Measurements from ENCODE around the gene COL5A1. TPM values are rescaled to one million over a fixed set of nuclear protein-coding genes. Genes with fewer than 3 reads are reported as not detected.

COL5A1 gene
- total RNA-seq, 1 donor from 2014 or later: 21.6 TPM

DNA sequence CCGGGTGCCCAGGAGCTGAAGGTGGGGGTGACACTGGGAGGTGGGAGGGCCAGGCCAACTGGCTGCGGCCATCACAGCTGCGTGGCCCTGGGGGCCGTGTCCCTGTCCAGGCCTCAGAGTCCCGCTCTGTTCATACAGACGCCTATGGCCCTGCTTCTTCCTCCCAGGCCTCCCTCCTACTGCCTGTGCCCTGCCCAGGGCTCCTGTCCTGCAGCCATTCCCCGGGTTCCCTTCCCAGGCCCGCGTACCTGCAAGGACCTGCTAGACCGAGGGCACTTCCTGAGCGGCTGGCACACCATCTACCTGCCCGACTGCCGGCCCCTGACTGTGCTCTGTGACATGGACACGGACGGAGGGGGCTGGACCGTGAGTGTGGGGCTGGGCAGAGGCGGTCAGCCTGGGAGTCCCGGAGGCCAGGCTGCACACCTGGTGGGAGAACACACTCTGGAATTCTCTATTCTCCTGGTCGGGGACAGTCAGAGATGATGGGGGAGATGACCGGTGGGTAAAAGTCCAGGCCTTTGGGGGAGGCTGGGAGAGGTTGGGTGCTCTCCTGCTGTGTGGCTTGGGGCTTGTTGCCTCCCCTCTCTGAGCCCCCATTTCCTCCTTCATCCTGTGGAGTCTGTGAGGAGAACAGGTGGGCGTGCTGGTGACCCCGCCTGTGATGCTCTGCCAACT, 243.5 kb downstream of the COL5A1 start:
- intact Hi-C loops (cut with DNase I): no loop called here
- no peak for DNase-seq (ENCODE audit: low spot score)

DNA sequence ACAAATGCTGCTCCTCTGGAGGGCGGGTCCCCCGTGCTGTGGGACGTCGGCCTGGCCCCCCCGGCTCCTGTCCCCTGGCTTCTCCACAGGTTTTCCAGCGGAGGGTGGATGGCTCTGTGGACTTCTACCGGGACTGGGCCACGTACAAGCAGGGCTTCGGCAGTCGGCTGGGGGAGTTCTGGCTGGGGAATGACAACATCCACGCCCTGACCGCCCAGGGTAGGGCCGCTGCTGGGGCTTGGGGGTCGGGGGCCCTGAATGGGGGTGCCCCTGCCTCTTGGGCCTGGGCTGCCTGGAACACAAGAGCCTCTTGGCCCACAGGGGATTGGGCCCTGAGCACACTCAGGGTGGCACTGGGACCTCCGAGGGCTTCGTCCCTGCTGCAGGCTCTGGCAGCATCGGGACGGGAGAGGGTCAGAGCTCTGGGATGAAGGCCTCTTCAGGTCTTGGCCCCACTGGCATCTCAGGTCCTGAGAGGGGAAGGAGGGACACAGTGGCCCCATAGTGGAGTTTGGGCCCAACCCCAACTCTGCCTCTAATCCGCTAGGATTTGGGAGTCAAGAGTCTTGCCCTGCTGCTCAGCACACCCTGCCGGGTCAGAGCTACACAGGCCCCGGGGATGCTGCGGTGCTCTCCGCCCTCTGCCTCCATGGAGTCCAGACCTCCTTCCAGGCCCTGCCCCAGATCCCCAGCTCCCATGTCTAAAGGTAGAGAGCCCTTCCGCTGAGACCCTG, 244.2 kb downstream of the COL5A1 start:
- DNase-seq (ENCODE audit: low spot score): no peak
- intact Hi-C loops (cut with DNase I): no loop called here

GRCh38 chr9:134886413-134886913, 244.9 kb downstream of the COL5A1 start:
- intact Hi-C loops (cut with DNase I): no loop called here
- DNase-seq (ENCODE audit: low spot score): no peak

GRCh38 chr9:134887219-134887618, 245.6 kb downstream of the COL5A1 start:
- intact Hi-C loops (cut with DNase I): no loop called here

DNA sequence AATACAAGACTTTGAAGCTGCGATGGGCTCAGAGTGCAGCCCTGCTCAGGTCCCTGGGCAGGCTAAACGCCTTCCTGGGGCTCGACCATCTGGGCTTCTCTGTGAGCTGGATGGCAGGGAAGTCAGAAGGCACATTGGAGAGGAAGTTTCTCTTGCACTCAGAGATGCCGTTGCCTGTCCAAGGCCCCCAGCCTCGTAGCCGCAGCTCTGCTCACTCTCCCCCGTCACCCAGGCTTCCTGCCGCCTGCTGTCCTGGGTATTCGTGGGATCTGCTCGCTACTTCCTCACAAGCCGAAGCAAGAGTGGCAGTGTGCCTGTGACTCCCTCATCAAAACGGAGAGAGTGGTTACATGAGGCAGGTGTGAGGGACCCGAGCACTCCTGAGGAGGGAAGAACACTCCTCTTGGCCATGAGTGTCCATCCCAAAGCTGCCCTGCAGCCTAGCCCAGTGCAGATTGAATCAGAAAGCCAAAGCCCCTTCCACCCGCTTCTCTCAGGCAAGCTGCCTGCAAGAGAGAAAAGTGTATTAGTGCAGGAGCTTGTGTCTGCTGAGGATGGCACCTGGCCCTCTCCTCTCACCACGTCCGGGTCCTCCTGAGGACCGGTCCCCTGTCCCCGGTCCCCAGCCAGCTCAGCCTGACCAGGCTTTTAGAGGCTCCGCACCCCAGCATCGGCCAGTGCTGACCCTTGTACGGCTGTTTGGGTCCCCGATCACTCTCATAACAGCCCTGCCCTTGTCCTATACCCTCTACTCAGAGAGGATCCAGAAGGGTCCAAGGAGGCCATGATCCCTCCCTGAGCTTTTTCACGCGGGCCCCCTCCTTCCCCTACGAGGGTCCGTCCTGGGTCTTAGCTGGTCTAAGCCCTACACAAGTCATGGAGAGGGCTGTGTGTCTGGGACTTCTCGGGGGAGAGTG, 246.3 kb downstream of the COL5A1 start:
- DNase-seq (ENCODE audit: low spot score): no peak
- intact Hi-C loops (cut with DNase I): no loop called here

More at GRCh38 chr9:134887219-134887618, 245.6 kb downstream of the COL5A1 start:
- no peak for DNase-seq (ENCODE audit: low spot score)

GRCh38 chr9:134888603-134889190, 247.1 kb downstream of the COL5A1 start:
- no peak for DNase-seq (ENCODE audit: low spot score)
- intact Hi-C loops (cut with DNase I): no loop called here

DNA sequence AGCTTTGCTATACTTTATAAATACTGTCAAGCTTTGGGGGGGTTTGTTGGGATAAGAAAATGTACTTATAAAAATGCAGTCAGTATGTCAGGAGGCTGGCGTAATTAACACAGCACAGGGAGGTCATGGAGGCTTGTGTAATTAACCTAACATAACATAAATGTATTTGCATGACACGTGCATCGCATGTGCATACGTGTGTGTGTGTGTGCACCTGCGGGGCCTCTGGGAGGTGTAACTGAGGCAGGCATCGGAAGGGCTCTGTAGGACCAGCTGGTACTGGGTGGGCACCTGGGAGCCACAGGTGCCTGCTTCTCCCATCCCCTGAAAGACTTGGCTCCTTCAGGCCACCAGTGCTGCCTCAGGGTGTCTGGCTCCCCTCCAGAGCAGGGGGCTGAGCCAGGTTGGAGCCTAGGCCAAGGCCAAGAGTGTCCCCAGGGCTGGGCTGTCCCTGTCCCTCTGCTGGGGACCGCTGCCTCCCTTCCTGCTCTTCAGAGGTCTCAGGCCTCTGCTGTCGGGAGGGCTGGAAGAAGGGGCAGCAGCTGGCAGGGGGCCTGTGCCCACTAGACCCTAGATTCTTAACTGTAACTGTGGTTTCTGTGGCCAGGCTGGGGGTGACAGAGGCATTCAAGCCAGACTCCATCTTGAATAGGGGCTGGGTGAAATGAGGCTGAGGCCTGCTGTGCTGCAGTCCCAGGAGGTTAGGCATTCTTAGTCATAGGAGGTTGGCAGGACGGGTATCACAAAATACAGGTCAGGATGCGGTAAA, 248.0 kb downstream of the COL5A1 start:
- intact Hi-C loops (cut with DNase I): no loop called here
- DNase-seq (ENCODE audit: low spot score): no peak

DNA sequence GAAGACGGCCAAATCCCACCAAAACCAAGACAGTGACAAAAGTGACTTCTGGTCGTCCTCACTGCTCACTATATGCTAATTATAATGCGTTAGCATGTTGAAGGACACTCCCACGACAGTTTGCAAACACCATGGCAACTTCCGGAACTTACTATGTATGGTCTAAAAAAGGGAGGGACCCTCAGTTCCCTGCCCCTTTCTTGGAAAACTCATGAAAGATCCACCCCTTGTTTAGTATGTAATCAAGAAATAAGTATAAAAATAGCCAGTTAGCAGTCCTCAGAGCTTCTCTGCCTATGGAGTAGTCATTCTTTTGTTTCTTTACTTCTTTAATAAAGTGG, 248.5 kb downstream of the COL5A1 start:
- no peak for DNase-seq (ENCODE audit: low spot score)
- intact Hi-C loops (cut with DNase I): no loop called here

GRCh38 chr9:134891053-134891452, 249.4 kb downstream of the COL5A1 start:
- no peak for DNase-seq (ENCODE audit: low spot score)
- intact Hi-C loops (cut with DNase I): no loop called here

GRCh38 chr9:134891713-134892112, 250.1 kb downstream of the COL5A1 start:
- intact Hi-C loops (cut with DNase I): no loop called here
- no peak for DNase-seq (ENCODE audit: low spot score)

- DNase-seq (ENCODE audit: low spot score): no peak
- intact Hi-C loops (cut with DNase I): no loop called here
Observed at GRCh38 chr9:134892221-134892620, 250.6 kb downstream of the COL5A1 start.

DNA sequence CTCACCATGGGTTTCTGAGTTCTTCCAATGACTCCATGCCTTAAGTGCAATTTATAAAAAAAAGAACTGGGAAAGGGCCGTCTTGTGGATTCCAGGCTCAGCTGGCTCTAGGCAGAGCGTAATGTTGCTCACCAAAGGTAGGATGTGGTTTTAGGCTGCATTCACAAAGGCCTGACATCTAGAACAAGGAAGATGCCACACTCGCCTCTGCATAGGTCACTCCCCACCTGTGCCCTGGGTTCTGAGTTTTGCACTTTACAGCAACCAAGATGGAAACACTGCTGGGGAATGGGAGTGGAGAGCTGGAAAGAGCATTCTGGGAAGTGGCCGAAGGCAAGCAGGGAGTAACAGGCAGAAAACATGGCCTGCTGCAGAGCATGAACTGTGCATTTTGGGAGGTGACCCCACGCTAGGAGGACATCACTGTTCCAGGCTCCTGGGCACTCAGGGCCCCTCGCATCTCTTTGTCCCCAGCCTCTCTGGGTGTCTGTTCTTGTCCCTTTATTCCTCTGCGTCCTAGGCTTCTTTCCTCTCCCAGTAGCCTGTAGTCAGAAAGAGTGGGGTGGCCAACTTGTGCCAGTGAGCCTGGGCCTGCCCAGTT, 251.3 kb downstream of the COL5A1 start:
- no peak for DNase-seq (ENCODE audit: low spot score)
- intact Hi-C loops (cut with DNase I): no loop called here

Small RNA genes within 50 kb of the gene (microRNA-seq; reads per million reads assigned to microRNA genes)
- not detected for gene MIR3689A
- not detected for gene MIR3689B
- not detected for gene MIR3689C
- gene MIR3689D1: not detected
- not detected for gene MIR3689D2
- gene MIR3689E: not detected
- not detected for gene MIR3689F

Other genes with a start within 250 kb of the COL5A1 start
- gene FCN2, start 239.0 kb downstream of the COL5A1 start, total RNA-seq: not detected

All from cardiac septum (tissue), 1 donor.